IPS DF 4.7 (cell line): ENCODE results near the gene RNU6-9.
A peak's percentile ranks its signal among the peaks of the same experiment; 100 is the strongest.

Experiments used
- DNase-seq: peaks from one replicate; pipeline ENCODE4 v3.0.0-alpha.2; 2013; ENCODE audit warnings: low spot score; ENCODE audit errors: extremely low read depth

The RNU6-9 gene

GRCh38 chr19:861756-862580, 31.3 kb upstream of the RNU6-9 start:
- DNase-seq: peak; percentile 51

GRCh38 chr19:862581-863314, 30.5 kb upstream of the RNU6-9 start:
- DNase-seq: no peak

GRCh38 chr19:863315-863620, 30.0 kb upstream of the RNU6-9 start:
- no peak for DNase-seq

- DNase-seq: no peak
Observed at GRCh38 chr19:866769-867300, 26.4 kb upstream of the RNU6-9 start.

- DNase-seq: no peak
Observed at GRCh38 chr19:867301-867793, 25.9 kb upstream of the RNU6-9 start.

- no peak for DNase-seq
Observed at GRCh38 chr19:867855-868457, 25.3 kb upstream of the RNU6-9 start.

- no peak for DNase-seq
Observed at GRCh38 chr19:868458-869244, 24.6 kb upstream of the RNU6-9 start.

GRCh38 chr19:869245-870177, 23.8 kb upstream of the RNU6-9 start:
- no peak for DNase-seq

- no peak for DNase-seq
Observed at GRCh38 chr19:870314-870713, 23.0 kb upstream of the RNU6-9 start.

GRCh38 chr19:870963-871401, 22.3 kb upstream of the RNU6-9 start:
- no peak for DNase-seq

- no peak for DNase-seq
Observed at GRCh38 chr19:871446-872265, 21.6 kb upstream of the RNU6-9 start.

- no peak for DNase-seq
Observed at GRCh38 chr19:872266-872951, 20.9 kb upstream of the RNU6-9 start.

GRCh38 chr19:873084-873483, 20.2 kb upstream of the RNU6-9 start:
- no peak for DNase-seq

GRCh38 chr19:873561-874041, 19.7 kb upstream of the RNU6-9 start:
- DNase-seq: no peak

- DNase-seq: no peak
Observed at GRCh38 chr19:875265-875879, 17.9 kb upstream of the RNU6-9 start.

GRCh38 chr19:876089-876488, 17.2 kb upstream of the RNU6-9 start:
- no peak for DNase-seq

GRCh38 chr19:876780-877314, 16.4 kb upstream of the RNU6-9 start:
- DNase-seq: no peak
